ENCODE measurements around the gene USP12. TPM values are rescaled to one million over a fixed set of nuclear protein-coding genes. Genes with fewer than 3 reads are reported as not detected.

USP12 gene
- total RNA-seq, 1 experiment from 2014 or later, result 32.0 TPM

- H3K4me3 ChIP-seq, result no peak overlapping the region
- H3K9me3 ChIP-seq (replicated peaks), result no peaks in the 10 kb centered on the region
- 0 out of 2 replicates have a peak, but pooled peaks cover 3% of the 10 kb centered on the region for H3K27me3 ChIP-seq
- peak in 1 of 2 experiments; percentile 53 for DNase-seq
- H3K27ac ChIP-seq, result no peak overlapping the region
- no peaks in the 10 kb centered on the region for H3K36me3 ChIP-seq
- H3K4me1 ChIP-seq, result peaks cover 13% of the 10 kb centered on the region
Measured at GRCh38 chr13:27023385-27024073, 148.1 kb downstream of the USP12 start.

GRCh38 chr13:27022571-27023311 lies 148.9 kb downstream of the USP12 start:
- Histone ChIP-seq H3K27ac (no peak overlapping the region), H3K9me3 (replicated peaks) (no peaks in the 10 kb centered on the region), H3K4me3 (no peak overlapping the region), H3K36me3 (no peaks in the 10 kb centered on the region), H3K4me1 (peaks cover 13% of the 10 kb centered on the region), H3K27me3 (0 out of 2 replicates have a peak, but pooled peaks cover 3% of the 10 kb centered on the region)
- DNase-seq, result peak; percentile 21 to 47

GRCh38 chr13:27020415-27020814 lies 151.2 kb downstream of the USP12 start:
- H3K27ac ChIP-seq, result no peak overlapping the region
- no peak for DNase-seq
- H3K4me1 ChIP-seq, result peaks cover 13% of the 10 kb centered on the region
- no peaks in the 10 kb centered on the region for H3K36me3 ChIP-seq
- no peak overlapping the region for H3K4me3 ChIP-seq
- 0 out of 2 replicates have a peak, but pooled peaks cover 3% of the 10 kb centered on the region for H3K27me3 ChIP-seq
- no peaks in the 10 kb centered on the region for H3K9me3 ChIP-seq (replicated peaks)

- H3K4me3 ChIP-seq, result no peak overlapping the region
- H3K27me3 ChIP-seq, result 0 out of 2 replicates have a peak, but pooled peaks cover 3% of the 10 kb centered on the region
- no peaks in the 10 kb centered on the region for H3K9me3 ChIP-seq (replicated peaks)
- peaks cover 13% of the 10 kb centered on the region for H3K4me1 ChIP-seq
- DNase-seq, result no peak
- no peak overlapping the region for H3K27ac ChIP-seq
- H3K36me3 ChIP-seq, result no peaks in the 10 kb centered on the region
Measured at GRCh38 chr13:27018882-27019281, 152.7 kb downstream of the USP12 start.

GRCh38 chr13:27018344-27018861 lies 153.2 kb downstream of the USP12 start:
- Histone ChIP-seq H3K27me3 (0 out of 2 replicates have a peak, but pooled peaks cover 2% of the 10 kb centered on the region), H3K36me3 (no peaks in the 10 kb centered on the region), H3K9me3 (replicated peaks) (no peaks in the 10 kb centered on the region), H3K4me3 (no peak overlapping the region), H3K4me1 (peaks cover 12% of the 10 kb centered on the region), H3K27ac (no peak overlapping the region)
- no peak for DNase-seq

- H3K27me3 ChIP-seq, result no peaks in the 10 kb centered on the region
- DNase-seq, result no peak
- no peaks in the 10 kb centered on the region for H3K4me1 ChIP-seq
- no peak overlapping the region for H3K27ac ChIP-seq
- H3K9me3 ChIP-seq (replicated peaks), result no peaks in the 10 kb centered on the region
- H3K36me3 ChIP-seq, result no peaks in the 10 kb centered on the region
- H3K4me3 ChIP-seq, result no peak overlapping the region
Measured at GRCh38 chr13:27016875-27017274, 154.7 kb downstream of the USP12 start.

Other genes starting within 250 kb of the USP12 start
- gene RPL21, start 79.7 kb upstream of the USP12 start, total RNA-seq (2014; rRNA removed; shearing (Covaris generic)), result 2,116 and 2,164 TPM in 2 replicates
- 0.75 and 1.1 TPM in 2 replicates for gene RASL11A, start 99.0 kb upstream of the USP12 start, total RNA-seq (2014; rRNA removed; shearing (Covaris generic))